Osteoblast (primary cell): ENCODE measurements around the gene MICU1. TPM values are rescaled to one million over a fixed set of nuclear protein-coding genes. Genes with fewer than 3 reads are reported as not detected.
A peak's percentile ranks its signal among the peaks of the same experiment; 100 is the strongest.

ENCODE experiments used
- DNase-seq: peaks from one replicate; pipeline ENCODE4 v3.0.0; 2011; ENCODE audit warnings: low spot score, mixed read lengths; ENCODE audit not compliant: insufficient read length; ENCODE audit errors: missing footprints
- H2AFZ ChIP-seq: 2 replicates; pipeline ENCODE4 v1.6.0; 2011; ENCODE audit warnings: mild to moderate bottlenecking, low read length
- H3K27ac ChIP-seq: 2 replicates; pipeline ENCODE4 v1.5.1; 2011; ENCODE audit warnings: mild to moderate bottlenecking, low read depth, low read length, moderate library complexity
- H3K27me3 ChIP-seq: 2 replicates; pipeline ENCODE4 v1.6.0; 2012; ENCODE audit warnings: mild to moderate bottlenecking, control low read depth, inconsistent platforms, low read length, moderate library complexity; ENCODE audit not compliant: insufficient read depth
- H3K36me3 ChIP-seq: 2 replicates; pipeline ENCODE4 v1.5.1; 2011; ENCODE audit warnings: mild to moderate bottlenecking, low read length, control low read depth, moderate library complexity; ENCODE audit not compliant: insufficient read depth
- H3K4me1 ChIP-seq: 2 replicates; pipeline ENCODE4 v1.5.1; 2011; ENCODE audit warnings: mild to moderate bottlenecking, low read length, control low read depth, moderate library complexity; ENCODE audit not compliant: insufficient read depth
- H3K4me2 ChIP-seq: 2 replicates; pipeline ENCODE4 v1.6.0; 2011; ENCODE audit warnings: mild to moderate bottlenecking, low read length; ENCODE audit not compliant: insufficient read depth
- H3K4me3 ChIP-seq: fragments of 200-600 bp; sonication (generic); 3 replicates; pipeline ENCODE4 v1.5.1; 2012; ENCODE audit warnings: mild to moderate bottlenecking, low read length, inconsistent platforms; ENCODE audit not compliant: insufficient read depth
- H3K79me2 ChIP-seq: 2 replicates; pipeline ENCODE4 v1.6.0; 2012; ENCODE audit warnings: mild to moderate bottlenecking, low read length, control low read depth, inconsistent platforms; ENCODE audit not compliant: insufficient read depth
- H3K9me3 ChIP-seq: 2 replicates; pipeline ENCODE4 v1.5.1; 2011; ENCODE audit warnings: low read depth, low read length, control low read depth
- H4K20me1 ChIP-seq: 2 replicates; pipeline ENCODE4 v1.6.0; 2012; ENCODE audit warnings: mild to moderate bottlenecking, low read length, control low read depth; ENCODE audit not compliant: insufficient read depth
- CTCF ChIP-seq: IDR thresholded peaks from 2 replicates; pipeline ENCODE4 v1.5.1; 2011; ENCODE audit warnings: mild to moderate bottlenecking, low read depth, low read length, moderate library complexity; ENCODE audit errors: extremely low read depth
- total RNA-seq: library from RNA; depleted of rRNA; stranded (reverse); fragments of >200 nt; gene quantifications from 2 replicates; pipeline ENCODE4 v1.2.3, GENCODE V29; 2012

MICU1 gene
- total RNA-seq, 1 donor, result 79.6 TPM

GRCh38 chr10:72567421-72567820 lies 58.5 kb downstream of the MICU1 start:
- H3K4me2 ChIP-seq, result peak overlapping the region; percentile 71
- H3K27me3 ChIP-seq, result no peaks in the 10 kb centered on the region
- H3K36me3 ChIP-seq, result no peaks in the 10 kb centered on the region
- DNase-seq, result peak; percentile 26
- no peak for TF ChIP-seq CTCF
- H3K79me2 ChIP-seq, result peaks cover 30% of the 10 kb centered on the region
- H4K20me1 ChIP-seq, result no peaks in the 10 kb centered on the region
- H3K27ac ChIP-seq, result peak overlapping the region; percentile 74
- peaks cover 26% of the 10 kb centered on the region for H3K4me1 ChIP-seq
- peak overlapping the region; percentile 23 for H2AFZ ChIP-seq
- H3K9me3 ChIP-seq, result no peaks in the 10 kb centered on the region
- peak overlapping the region; percentile 36 for H3K4me3 ChIP-seq

DNA sequence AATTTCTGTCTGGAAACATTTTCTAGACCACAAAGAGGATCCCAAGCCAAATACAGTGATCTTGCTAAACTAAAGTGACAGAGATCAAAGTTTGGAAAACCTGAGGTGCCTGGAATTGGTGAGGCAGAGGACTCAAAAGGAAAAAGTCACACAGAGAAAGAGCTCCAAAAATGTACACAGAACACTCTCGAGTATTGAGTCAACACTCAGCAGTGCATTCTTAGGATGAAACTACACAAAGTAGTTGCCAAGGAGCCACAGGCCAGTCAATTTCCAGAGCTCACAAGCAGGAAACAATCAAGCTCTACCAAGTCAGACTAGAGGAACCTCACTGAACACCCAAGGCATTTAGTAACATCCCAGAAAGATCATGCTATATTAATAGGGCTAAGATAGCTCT lies 61.3 kb downstream of the MICU1 start:
- DNase-seq, result peak; percentile 82
- H3K27me3 ChIP-seq, result no peaks in the 10 kb centered on the region
- H3K4me2 ChIP-seq, result no peak overlapping the region
- no peak overlapping the region for H2AFZ ChIP-seq
- no peaks in the 10 kb centered on the region for H3K36me3 ChIP-seq
- H3K4me3 ChIP-seq, result no peak overlapping the region
- H3K9me3 ChIP-seq, result no peaks in the 10 kb centered on the region
- peak overlapping the region; percentile 81 for H3K27ac ChIP-seq
- no peak for TF ChIP-seq CTCF
- H3K79me2 ChIP-seq, result peaks cover 10% of the 10 kb centered on the region
- H3K4me1 ChIP-seq, result peaks cover 18% of the 10 kb centered on the region
- H4K20me1 ChIP-seq, result no peaks in the 10 kb centered on the region

DNA sequence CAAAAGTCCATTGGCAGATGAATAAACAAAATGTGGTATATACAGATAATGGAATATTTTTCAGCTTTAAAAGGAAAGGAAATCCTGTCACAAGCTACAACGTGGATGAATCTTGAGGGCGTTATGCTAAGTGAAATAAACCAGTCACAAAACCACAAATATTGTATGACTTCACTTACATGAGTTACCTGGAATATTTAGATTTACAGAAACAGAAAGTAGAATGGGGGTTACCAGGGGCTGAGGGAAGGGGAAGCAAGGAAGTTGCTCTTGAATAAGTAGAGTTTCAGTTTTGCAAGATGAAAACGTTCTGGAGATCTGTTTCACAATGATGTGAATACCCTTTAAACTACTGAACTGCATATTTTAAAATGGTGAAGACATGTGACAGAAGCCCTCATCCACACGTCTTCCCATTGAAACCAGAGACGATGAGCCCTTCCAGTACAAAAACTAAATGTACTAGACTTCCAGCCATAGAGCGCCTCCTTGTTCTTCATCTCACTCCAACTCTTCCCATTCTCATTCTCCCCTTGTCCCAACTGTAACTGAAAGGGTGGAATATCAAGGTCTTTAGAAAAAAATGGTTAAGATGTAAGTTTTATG lies 62.4 kb downstream of the MICU1 start:
- Histone ChIP-seq H3K79me2 (peaks cover 9% of the 10 kb centered on the region), H3K27me3 (no peaks in the 10 kb centered on the region), H2AFZ (no peak overlapping the region), H4K20me1 (no peaks in the 10 kb centered on the region), H3K4me3 (no peak overlapping the region), H3K27ac (no peak overlapping the region), H3K9me3 (no peaks in the 10 kb centered on the region), H3K4me2 (no peak overlapping the region), H3K36me3 (no peaks in the 10 kb centered on the region), H3K4me1 (peaks cover 18% of the 10 kb centered on the region)
- TF ChIP-seq CTCF, result no peak
- DNase-seq, result no peak

GRCh38 chr10:72561745-72562166 lies 64.1 kb downstream of the MICU1 start:
- H3K79me2 ChIP-seq, result peaks cover 9% of the 10 kb centered on the region
- DNase-seq, result no peak
- H3K4me2 ChIP-seq, result no peak overlapping the region
- no peaks in the 10 kb centered on the region for H3K27me3 ChIP-seq
- no peak overlapping the region for H3K27ac ChIP-seq
- TF ChIP-seq CTCF, result no peak
- no peaks in the 10 kb centered on the region for H3K36me3 ChIP-seq
- no peak overlapping the region for H3K4me3 ChIP-seq
- H2AFZ ChIP-seq, result no peak overlapping the region
- H3K4me1 ChIP-seq, result peaks cover 14% of the 10 kb centered on the region
- no peaks in the 10 kb centered on the region for H4K20me1 ChIP-seq
- no peaks in the 10 kb centered on the region for H3K9me3 ChIP-seq
